GDM1 (cell line): ENCODE data around the gene MYBPH.
A peak's percentile ranks its signal among the peaks of the same experiment; 100 is the strongest.

Experiments
- DNase-seq: peaks from one replicate; lab custom pipeline; 2025; lab: John Stamatoyannopoulos, UW

The MYBPH gene

DNA sequence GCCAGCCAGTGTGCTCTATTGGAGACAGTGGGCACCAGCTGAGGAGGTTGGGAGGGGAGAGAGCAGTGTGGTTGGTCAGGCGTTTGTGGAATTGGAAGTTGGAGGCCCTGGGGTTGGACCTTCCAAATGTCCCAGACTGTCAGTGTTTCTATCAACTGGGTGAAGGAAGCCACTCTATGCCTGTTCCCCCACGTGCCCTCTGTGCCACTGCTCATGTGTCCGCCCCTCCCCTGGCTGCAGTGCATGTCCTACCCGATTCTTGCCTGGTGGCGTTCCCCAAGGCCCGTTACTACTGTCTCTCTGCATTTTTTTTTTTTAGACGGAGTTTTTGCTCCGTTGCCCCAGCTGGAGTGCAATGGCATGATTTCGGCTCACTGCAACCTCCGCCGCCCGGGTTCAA lies 27.0 kb downstream of the MYBPH start:
- no peak for DNase-seq

GRCh38 chr1:203148127-203148526 lies 27.5 kb downstream of the MYBPH start:
- no peak for DNase-seq

GRCh38 chr1:203147376-203147775 lies 28.2 kb downstream of the MYBPH start:
- DNase-seq: no peak

- no peak for DNase-seq
These were observed 29.1 kb downstream of the MYBPH start for GRCh38 chr1:203146537-203146936.

DNA sequence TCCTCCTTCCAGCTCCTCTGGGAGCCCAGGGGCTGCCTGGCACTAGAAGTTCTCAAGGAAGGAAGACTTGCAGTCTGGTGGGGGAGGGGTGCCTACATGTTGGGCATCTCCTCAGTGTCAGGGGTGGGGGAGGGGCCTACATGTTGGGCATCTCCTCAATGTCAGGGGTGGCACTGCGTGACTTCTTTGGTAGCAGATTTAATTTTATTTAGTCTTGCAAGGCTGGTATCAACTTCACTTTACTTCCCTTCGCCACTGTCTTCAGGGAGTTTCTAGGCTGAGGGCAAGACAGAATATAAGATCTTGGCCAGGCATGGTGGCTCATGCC lies 29.6 kb downstream of the MYBPH start:
- no peak for DNase-seq

- DNase-seq: no peak
These were observed 30.1 kb downstream of the MYBPH start for GRCh38 chr1:203145321-203146041.

DNA sequence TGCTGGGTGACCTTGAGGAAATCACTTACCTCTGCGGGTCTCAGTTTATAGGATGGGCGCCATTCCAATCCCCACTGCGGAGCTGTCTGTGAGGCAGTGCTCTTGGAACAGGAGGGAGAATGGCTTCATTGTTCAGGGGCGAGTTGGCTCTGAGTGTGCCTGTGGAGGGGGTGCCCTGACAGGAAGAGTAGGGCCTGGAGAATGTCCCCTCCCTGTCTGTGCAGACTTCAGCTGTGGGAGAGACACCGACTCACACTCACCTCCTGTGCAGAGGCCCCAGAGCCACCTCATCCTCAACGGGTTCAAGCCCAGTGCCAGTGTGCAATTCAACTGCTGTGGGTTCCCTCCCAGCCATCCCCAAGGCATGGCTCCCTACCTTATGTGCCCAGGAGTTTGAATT lies 31.0 kb downstream of the MYBPH start:
- DNase-seq: no peak

GRCh38 chr1:203143641-203144040 lies 32.0 kb downstream of the MYBPH start:
- no peak for DNase-seq

GRCh38 chr1:203142684-203143408 lies 32.8 kb downstream of the MYBPH start:
- no peak for DNase-seq

- no peak for DNase-seq
These were observed 33.5 kb downstream of the MYBPH start for GRCh38 chr1:203142124-203142523.

DNA sequence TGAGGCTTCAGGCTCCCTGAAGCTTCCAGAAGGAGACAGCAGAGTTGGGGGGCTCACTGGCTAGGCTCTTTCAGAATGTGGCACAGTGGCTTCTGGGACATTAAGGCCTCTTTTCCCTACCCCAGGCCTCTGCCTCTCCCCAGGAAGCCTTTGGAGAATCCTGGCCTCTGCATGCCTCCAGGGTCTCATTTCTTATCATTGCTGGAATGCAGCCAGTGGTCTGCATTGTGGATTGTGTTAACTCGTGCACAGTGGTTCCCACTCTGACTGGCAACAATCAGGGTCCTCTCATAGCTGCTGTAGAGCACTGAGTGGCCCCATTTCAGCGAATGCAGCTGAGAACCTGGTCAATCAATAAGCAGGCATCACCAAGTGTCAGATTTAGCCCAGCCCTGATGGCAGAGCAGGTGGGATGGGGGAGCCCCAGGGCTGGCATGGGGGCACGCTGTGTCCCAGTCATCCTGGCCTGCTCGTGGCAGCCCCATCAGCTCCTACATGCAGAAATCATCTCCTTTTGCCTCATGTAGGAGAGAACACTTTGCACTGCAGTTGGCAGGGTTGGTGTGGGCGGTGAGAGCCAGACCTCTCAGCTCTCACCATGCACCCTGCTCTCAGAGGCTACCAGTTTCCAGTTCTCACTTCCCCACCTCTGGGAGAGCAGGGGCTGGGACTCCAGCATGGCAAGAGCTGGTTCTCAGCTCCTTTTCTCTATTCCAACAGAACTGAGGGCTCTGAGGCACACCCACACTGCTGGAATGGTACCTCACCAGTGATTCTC lies 34.7 kb downstream of the MYBPH start:
- no peak for DNase-seq

DNA sequence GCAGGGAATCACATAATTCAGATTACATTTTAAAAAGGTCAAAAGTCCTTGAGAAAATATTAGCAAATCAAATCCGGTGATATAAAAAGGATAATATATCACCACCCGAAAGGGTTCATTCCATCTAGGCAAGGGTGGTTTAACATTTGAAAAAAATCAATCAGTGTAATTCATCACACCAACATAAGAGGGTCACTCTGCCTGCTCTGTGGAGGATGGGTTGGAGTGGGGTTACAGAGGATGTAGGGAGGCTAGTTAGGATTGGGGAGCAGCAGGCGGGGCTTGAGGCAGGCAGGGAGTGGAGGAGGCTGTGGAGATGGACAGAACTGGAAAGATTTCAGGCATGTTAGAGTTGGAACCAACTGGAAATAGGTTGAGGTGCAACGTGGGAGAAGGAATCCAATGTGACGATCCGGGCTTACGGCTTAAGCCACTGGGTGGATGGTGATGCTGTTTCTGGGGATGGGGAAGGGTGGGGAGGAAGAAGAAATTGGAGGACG lies 35.6 kb downstream of the MYBPH start:
- DNase-seq: no peak

DNA sequence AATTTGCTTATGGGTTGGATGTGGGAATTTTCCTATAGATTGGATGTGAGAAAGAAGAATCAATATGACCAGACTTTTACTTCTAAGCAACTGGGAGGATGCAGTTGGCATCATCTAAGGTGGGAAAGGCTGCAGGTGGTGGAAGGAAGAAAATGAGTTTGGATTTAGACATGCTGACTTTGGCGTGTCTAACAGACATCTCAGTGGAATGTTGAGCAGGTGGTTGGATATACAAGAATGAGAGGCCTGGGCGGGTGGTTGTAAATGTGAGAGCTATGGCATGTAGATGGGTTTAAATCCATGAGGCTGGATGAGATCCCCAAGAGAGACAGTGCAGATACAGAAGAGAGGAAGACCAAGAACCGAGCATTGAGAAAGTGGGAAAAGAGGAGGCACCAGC lies 37.6 kb downstream of the MYBPH start:
- DNase-seq: no peak

DNA sequence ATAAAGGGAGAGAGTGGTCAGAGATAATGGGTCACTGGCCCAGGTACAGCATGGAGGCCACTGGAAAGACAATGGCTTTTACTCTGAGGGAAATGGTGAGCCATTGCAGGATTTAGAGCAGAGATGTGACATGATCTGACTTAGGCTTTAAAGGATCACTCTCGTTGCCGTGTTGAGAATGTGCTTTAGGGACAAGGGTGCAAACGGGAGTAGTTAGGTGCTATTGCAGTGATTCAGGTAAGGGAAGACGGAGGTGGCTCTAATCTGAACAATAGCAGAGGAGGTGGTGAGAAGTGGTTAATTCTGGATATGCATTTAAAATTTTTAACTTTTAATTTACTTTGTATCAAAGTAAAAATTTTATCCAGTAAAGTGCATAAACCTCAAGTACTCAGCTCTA lies 38.3 kb downstream of the MYBPH start:
- no peak for DNase-seq

DNA sequence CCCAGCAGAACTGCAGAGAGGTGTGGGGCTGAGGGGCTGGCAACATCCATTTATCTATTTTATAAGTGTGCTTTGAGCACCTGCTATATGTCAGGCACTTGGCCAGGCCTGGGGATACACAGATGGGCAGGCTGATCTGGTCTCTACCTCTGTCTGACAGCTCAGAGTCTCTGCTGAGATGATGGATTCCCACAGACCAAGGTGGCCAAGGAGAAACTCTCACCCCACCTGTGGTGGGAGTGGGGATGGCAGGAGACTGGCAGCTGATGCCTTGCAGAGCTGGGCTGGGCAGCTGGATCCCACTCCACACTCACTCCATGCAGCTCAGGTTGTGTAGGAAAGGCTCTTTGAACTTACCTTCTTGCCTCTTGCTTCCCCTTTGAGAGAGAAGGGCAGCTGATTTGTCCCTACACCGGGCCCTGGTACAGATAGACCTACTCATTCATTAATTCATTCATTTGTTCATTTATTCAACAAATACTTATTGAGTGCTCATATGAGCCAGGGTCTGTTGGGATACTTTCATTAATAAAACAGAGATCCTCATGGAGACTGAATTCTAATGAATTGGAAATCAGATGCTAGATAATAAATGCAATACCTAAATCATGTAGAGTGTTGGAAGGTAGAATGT lies 39.1 kb downstream of the MYBPH start:
- DNase-seq: no peak

DNA sequence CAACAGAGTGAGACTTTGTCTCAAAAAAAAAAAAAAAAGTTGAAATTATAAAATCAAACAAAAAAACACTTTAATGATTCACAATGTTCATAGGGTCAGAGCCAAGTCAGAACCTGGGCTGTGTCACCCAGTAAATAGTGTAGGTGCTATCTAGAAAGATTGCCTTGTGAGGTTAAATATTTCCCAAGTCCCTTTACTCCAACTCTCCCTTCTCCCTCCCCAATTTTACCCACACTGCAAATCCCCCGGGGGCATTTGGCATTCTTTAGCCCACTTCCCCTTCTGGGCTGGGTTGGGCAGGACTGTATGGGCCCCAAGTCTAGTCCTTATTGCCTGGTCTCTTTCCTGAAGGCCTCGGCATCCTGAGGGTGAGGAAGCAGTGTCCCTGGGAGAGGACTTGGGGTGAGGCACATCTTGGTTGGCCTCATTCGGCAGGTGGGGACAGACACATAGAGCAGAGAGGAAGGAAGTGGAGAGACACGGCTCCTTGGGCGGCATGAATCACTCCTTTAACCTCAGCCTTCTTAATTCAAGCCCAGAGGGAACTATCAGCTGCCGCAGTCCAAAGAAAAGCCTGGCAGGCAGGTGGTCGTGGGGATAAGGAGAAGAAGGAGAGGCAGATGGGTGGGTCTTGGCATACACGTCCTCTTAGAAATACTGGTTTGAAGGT lies 39.9 kb downstream of the MYBPH start:
- peak; percentile 27 for DNase-seq

DNA sequence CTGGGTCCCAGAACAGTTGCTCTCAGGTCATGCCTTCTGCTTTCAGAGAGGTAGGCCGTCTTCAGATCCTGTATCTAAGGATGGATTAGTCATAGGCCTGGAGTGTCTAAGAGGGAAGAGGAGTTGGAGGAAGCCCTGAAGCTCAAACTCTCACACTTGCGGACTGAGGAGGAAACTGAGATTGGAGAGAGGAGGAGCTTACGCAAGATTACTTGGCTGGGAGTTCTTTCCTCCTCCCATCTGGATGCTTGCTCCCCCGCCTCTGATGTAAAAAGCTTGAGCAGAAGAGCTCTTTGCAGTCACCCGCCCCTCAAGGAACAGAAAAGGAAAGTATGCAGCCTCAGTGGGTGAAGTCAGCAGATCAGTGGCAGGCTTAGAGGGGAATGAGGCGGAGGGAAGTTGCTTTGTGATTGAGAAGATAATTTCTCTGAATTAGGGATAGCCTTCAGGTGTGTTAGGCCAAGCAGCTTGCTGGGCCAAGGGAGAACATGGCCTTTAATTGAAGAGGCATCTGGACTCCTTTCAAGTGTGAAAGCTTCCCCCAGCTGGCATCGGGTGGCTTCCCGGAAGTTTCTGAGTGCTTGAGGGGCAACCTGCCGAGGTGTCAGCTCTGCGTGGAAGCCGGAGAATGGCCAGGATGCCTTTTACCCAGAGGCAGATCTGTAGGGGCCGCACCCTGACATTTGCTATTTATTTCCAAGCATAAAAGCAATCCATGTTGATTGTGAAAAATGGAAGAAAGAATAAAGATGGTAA lies 41.5 kb downstream of the MYBPH start:
- DNase-seq: no peak

DNA sequence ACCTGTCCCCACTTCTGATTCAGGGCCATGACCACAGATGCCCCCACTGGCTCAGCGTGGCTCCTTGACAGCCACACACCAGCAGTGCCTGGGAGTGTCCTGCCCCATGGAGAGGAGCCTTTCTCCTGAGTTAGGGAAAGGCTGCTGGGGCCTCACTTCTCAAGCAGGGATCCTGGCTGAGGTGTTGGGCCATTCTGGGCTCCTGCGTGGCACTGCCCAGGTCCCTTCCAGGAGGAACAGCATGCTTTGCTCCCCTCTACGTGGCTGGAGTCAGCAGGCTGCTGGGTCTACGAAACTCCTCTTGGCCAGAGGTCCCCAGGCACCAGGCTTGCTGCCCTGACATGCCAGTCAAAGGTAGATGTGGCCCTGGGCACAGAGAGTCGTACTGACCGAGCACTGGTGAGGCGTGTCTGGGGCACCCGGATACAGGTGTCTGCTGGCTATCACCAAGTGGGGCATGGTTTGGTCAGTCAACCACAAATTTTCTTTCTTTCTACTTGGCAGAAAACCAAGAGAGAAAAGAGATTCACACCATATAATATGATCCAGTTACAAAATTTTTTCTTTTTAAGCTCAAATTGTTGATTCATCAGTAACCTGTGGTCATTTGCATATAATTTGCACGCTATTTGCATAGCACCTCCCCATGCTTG lies 44.0 kb downstream of the MYBPH start:
- DNase-seq: no peak

DNA sequence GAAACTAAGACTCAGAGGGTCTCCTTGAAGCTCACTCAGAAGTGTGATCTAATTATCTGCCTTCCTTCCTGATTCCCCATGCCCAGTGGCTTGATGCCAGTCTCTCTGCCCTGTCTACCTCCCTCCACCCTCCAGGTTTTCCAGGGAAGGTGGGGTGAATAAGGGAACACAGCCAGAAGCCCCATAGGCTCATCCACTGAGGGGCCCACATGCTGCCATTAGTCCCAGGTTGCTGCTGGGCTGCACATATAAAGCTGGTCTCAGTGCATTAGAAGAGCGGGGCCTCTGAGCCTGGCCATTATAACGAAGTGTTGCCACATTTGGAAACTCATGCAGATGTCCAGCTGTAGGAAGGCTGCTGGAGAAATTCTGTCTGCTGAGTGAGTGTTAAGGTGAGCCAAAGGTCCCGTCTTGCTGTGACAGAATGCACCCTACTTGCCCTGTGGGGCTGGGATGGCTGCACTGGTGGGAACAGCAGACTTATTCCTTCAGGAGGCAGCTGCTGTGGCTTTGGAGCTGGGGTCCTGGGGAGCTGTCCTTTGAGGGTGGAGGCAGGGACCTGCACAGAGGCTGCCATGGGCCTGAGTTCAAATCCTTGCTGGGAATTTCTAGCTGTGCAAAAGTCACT lies 45.2 kb downstream of the MYBPH start:
- DNase-seq: no peak
